Upper lobe of left lung (tissue), 6 donors: ENCODE data around the gene PPP3CA. TPM values are rescaled to one million over a fixed set of nuclear protein-coding genes. Genes with fewer than 3 reads are reported as not detected.

Experiments used
- ATAC-seq, 2 donors: fragments of 200-7000 bp; cut with Tn5 transposase; one replicate each; pipeline ENCODE4 v1.9.1; 2022; ENCODE audit warnings: mild to moderate bottlenecking in 2 of 2, moderate library complexity in 2 of 2; ENCODE audit not compliant: low FRiP score in 2 of 2
- DNase-seq, 2 donors: peaks; one replicate each; pipeline ENCODE4 v3.0.0-alpha.2; 2019 to 2020
- H3K27ac ChIP-seq, 4 donors: fragments of 200-600 bp; sonication (generic); one replicate each; pipeline ENCODE4 v1.5.1; 2016 to 2019
- H3K27me3 ChIP-seq, 4 donors: fragments of 200-600 bp; sonication (generic); one replicate each; pipeline ENCODE4 v1.5.1; 2017 to 2019
- H3K36me3 ChIP-seq, 4 donors: fragments of 200-600 bp; sonication (generic); one replicate each; pipeline ENCODE4 v1.5.1; 2016 to 2019
- H3K4me1 ChIP-seq, 4 donors: fragments of 200-600 bp; sonication (generic); one replicate each; pipeline ENCODE4 v1.5.1; 2018 to 2019
- H3K4me3 ChIP-seq, 4 donors: fragments of 200-600 bp; sonication (generic); one replicate each; pipeline ENCODE4 v1.5.1; 2017 to 2019; ENCODE audit warnings: mild to moderate bottlenecking in 2 of 4, moderate library complexity in 1 of 4
- H3K9me3 ChIP-seq, 4 donors: fragments of 200-600 bp; sonication (generic); one replicate each; pipeline ENCODE4 v1.5.1; 2018 to 2019
- EP300 ChIP-seq, 4 donors: sonication (generic); formaldehyde crosslinking; IDR thresholded peaks; one replicate each; pipeline ENCODE4 v1.5.1; 2017; ENCODE audit warnings: antibody characterized with exemption in 4 of 4, control low read depth in 2 of 4
- POLR2A ChIP-seq, 4 donors: fragments of 450-650 bp; IDR thresholded peaks; one replicate each; pipeline ENCODE4 v1.5.1; 2016 to 2017; ENCODE audit warnings: antibody characterized with exemption in 4 of 4, mild to moderate bottlenecking in 2 of 4
- POLR2AphosphoS5 ChIP-seq, 2 donors: sonication (generic); formaldehyde crosslinking; IDR thresholded peaks; one replicate each; pipeline ENCODE4 v1.5.1; 2017; ENCODE audit warnings: antibody characterized with exemption in 2 of 2
- WGBS, 2 donors: methylation state at CpG; one replicate each; pipeline ENCODE4 v1.1.5; 2017 to 2018; 5-methylcytosine and 5-hydroxymethylcytosine counted together
- total RNA-seq, 6 donors: library from RNA; depleted of rRNA in 4 of 6; stranded (reverse); fragments of >200 nt in 4 of 6; gene quantifications; one replicate each; pipeline versions ENCODE4 v1.1.0 to v1.2.1, GENCODE V29; 2016 to 2021
- TF ChIP-seq, protein P1 (sequence below), 6 experiments: fragments of 450-650 bp in 4 of 6; fragments of 200-600 bp in 2 of 6; sonication (generic) in 2 of 6; IDR thresholded peaks; one replicate each; pipeline ENCODE4 v1.5.1; 2016 to 2019; ENCODE audit warnings: antibody characterized with exemption in 6 of 6
- donor health status: DM: no; HTN: no; CAD: no; lungs with moderate emphysema.
- donor health status: DM: no; HTN: yes; CAD: no; lungs with severe emphysema.

Gene PPP3CA
- total RNA-seq, 6 donors from 2014 or later = 28.3 to 62.0 (median 50.0) TPM

DNA sequence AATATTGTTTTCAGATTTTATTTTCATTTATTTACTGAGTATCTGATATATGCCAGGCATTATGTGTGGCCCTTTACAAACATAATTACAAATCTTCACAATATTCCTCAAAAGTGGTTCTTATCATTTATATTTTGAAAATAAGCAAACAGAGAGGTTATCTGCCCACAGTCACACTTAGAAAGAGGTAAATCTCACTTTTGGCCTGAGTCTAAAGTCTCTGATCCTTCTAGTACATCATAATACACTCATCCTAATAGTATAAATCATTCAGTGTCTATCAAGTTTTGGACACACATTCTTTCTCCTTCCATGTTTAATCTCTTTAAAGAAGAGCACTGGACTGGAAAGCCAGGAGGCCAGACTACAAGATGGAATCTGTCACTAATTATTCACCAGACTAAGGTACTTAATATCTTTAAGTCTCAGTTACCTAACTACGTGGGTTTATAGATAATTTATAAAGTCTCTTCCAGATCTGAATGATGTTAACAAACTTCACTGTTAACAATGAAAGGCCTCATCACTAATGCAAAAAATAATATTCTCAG is 281.3 kb downstream of the PPP3CA start:
- no peaks in the 10 kb centered on the region for H3K9me3 ChIP-seq
- DNase-seq = no peak
- H3K4me1 ChIP-seq = no peaks in the 10 kb centered on the region
- peaks cover 0 to 9% (median 0%) of the 10 kb centered on the region in 4 donors for H3K36me3 ChIP-seq
- TF ChIP-seq, protein P1, sequence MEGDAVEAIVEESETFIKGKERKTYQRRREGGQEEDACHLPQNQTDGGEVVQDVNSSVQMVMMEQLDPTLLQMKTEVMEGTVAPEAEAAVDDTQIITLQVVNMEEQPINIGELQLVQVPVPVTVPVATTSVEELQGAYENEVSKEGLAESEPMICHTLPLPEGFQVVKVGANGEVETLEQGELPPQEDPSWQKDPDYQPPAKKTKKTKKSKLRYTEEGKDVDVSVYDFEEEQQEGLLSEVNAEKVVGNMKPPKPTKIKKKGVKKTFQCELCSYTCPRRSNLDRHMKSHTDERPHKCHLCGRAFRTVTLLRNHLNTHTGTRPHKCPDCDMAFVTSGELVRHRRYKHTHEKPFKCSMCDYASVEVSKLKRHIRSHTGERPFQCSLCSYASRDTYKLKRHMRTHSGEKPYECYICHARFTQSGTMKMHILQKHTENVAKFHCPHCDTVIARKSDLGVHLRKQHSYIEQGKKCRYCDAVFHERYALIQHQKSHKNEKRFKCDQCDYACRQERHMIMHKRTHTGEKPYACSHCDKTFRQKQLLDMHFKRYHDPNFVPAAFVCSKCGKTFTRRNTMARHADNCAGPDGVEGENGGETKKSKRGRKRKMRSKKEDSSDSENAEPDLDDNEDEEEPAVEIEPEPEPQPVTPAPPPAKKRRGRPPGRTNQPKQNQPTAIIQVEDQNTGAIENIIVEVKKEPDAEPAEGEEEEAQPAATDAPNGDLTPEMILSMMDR (IDR thresholded peaks at IDR 0.05) = no peak
- TF ChIP-seq POLR2A (IDR thresholded peaks at IDR 0.05) (no peak), EP300 (IDR thresholded peaks at IDR 0.05) (no peak), POLR2AphosphoS5 (IDR thresholded peaks at IDR 0.05) (no peak)
- H3K27ac ChIP-seq = no peak overlapping the region
- WGBS, 2 donors = 88 to 94% methylated on average over 1 of the region's 1 CpG
- no peak for ATAC-seq
- no peak overlapping the region for H3K4me3 ChIP-seq
- H3K27me3 ChIP-seq = no peaks in the 10 kb centered on the region

DNA sequence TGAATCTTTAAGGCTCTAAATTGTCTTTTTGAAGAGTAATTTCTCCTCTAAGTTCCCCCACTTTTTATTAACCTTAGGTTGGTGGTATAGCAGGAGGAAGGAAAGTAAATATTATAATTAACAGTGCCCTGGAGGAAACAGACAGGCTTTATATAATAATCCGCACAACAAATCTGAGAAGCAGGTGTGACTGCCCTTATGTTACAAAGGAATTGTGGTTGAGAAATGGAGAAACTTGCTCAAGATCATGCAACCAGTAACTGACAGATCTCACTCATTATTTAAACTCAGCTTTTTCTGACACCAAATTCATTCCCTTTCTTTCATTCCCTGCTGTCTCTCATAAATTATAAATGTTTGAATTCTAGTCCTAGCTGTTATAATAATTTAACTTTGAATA is 282.0 kb downstream of the PPP3CA start:
- peaks cover 0 to 16% (median 0%) of the 10 kb centered on the region in 4 donors for H3K36me3 ChIP-seq

DNA sequence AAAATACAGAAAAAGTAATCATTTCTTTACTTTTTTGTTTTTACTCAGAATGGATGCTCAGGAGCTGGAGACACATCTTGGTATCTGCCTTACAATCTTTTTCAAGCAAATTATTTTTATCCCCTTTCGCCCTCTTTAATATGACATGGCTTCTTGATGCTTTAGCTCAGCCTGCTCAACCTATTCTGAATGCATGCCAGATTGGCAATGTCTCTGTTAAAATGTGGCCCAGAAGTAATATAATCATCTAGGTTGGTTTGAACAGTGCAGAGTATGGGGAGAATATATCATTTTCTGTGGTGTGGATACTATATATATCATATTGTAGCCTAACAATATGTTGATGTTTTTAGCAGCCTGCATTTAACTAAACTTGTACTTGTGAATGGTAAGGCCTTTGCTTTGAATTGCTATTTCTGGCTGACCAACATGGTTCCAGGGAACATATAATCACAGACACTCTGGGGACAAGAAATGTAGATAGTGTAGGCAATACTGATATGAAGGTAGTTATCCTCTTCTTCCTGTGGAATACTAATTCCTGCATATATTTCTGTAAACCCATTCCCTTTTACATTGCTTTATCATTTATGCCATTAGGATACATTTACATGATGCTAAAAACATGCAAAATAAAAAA is 282.7 kb downstream of the PPP3CA start:
- H3K27me3 ChIP-seq = no peaks in the 10 kb centered on the region
- TF ChIP-seq, protein P1 (IDR thresholded peaks at IDR 0.05) = no peak
- TF ChIP-seq EP300 (IDR thresholded peaks at IDR 0.05) = no peak
- no peak for TF ChIP-seq POLR2A (IDR thresholded peaks at IDR 0.05)
- TF ChIP-seq POLR2AphosphoS5 (IDR thresholded peaks at IDR 0.05) = no peak
- peaks cover 0 to 11% (median 0%) of the 10 kb centered on the region in 4 donors for H3K36me3 ChIP-seq
- H3K27ac ChIP-seq = no peak overlapping the region
- no peak for DNase-seq
- ATAC-seq = no peak
- no peaks in the 10 kb centered on the region for H3K9me3 ChIP-seq
- H3K4me3 ChIP-seq = no peak overlapping the region
- 100% methylated on average over 1 of the region's 1 CpG for whole genome bisulfite sequencing, 2 donors
- no peaks in the 10 kb centered on the region for H3K4me1 ChIP-seq

More for the DNA sequence above, 282.0 kb downstream of the PPP3CA start:
- Histone ChIP-seq H3K9me3 (no peaks in the 10 kb centered on the region), H3K4me1 (no peaks in the 10 kb centered on the region), H3K4me3 (no peak overlapping the region), H3K27ac (no peak overlapping the region), H3K27me3 (no peaks in the 10 kb centered on the region)
- no peak for DNase-seq
- ATAC-seq = no peak
- 77 to 90% methylated on average over 1 of the region's 1 CpG for WGBS, 2 donors
- TF ChIP-seq, protein P1 (IDR thresholded peaks at IDR 0.05) = no peak
- no peak for TF ChIP-seq POLR2AphosphoS5 (IDR thresholded peaks at IDR 0.05)
- no peak for TF ChIP-seq POLR2A (IDR thresholded peaks at IDR 0.05)
- TF ChIP-seq EP300 (IDR thresholded peaks at IDR 0.05) = no peak

DNA sequence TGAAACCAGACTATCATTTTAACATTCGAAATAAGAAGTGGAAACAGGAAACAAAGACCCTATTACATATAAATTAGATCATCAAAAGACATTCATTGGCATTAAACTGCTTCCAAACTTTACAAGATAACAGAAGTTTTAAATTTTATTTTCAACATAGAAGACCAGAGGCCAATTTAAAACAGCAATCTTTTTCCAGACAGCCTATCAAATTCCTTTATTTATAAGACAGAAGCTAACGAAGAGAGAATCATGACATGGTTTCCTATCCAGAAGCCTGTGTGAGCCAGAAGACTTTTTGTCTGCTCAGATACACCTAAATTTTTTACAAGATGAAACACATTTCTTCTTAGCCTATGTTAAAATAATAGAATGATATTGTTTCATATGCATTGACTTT is 291.9 kb downstream of the PPP3CA start:
- no peaks in the 10 kb centered on the region for H3K27me3 ChIP-seq
- H3K4me1 ChIP-seq = no peaks in the 10 kb centered on the region
- H3K27ac ChIP-seq = no peak overlapping the region
- H3K4me3 ChIP-seq = no peak overlapping the region
- no peak for DNase-seq
- 79 to 85% methylated on average over 2 of the region's 2 CpGs for WGBS, 2 donors
- no peak for ATAC-seq
- no peaks in the 10 kb centered on the region for H3K9me3 ChIP-seq
- no peak for TF ChIP-seq EP300 (IDR thresholded peaks at IDR 0.05)
- no peak for TF ChIP-seq POLR2AphosphoS5 (IDR thresholded peaks at IDR 0.05)
- TF ChIP-seq, protein P1 (IDR thresholded peaks at IDR 0.05) = no peak
- TF ChIP-seq POLR2A (IDR thresholded peaks at IDR 0.05) = no peak
- peaks cover 0 to 2% (median 0%) of the 10 kb centered on the region in 4 donors for H3K36me3 ChIP-seq

DNA sequence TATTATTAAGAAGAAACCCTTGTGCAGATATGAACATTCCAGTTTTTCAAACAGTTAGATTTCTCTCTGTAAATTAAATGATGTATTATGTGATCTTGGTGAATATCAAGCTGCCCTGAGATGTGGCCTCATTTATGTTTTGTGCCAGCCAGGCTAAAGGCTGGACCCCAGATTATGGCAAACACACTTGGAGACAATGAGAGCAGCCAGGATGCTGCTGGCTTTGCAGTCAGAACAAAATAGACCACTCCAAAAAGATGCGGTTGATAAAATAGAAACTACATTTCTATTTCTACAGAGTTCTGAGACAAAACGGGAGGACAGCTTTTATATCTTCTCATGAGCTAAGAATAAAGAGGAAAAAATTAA is 296.5 kb downstream of the PPP3CA start:
- H3K27ac ChIP-seq = no peak overlapping the region
- no peaks in the 10 kb centered on the region for H3K4me1 ChIP-seq
- 83 to 90% methylated on average over 2 of the region's 2 CpGs for WGBS, 2 donors
- H3K9me3 ChIP-seq = no peaks in the 10 kb centered on the region
- no peaks in the 10 kb centered on the region for H3K36me3 ChIP-seq
- no peaks in the 10 kb centered on the region for H3K27me3 ChIP-seq
- no peak overlapping the region for H3K4me3 ChIP-seq
- ATAC-seq (no peak), DNase-seq (no peak)
- TF ChIP-seq POLR2AphosphoS5 (IDR thresholded peaks at IDR 0.05) = no peak
- TF ChIP-seq, protein P1 (IDR thresholded peaks at IDR 0.05) = no peak
- no peak for TF ChIP-seq EP300 (IDR thresholded peaks at IDR 0.05)
- no peak for TF ChIP-seq POLR2A (IDR thresholded peaks at IDR 0.05)
